GM12878 (cell line): ENCODE data around the gene PARVA.

ENCODE experiments used
- BCL11A ChIP-seq: IDR thresholded peaks from 2 replicates; pipeline ENCODE4 v1.6.1; 2011; ENCODE audit warnings: low read depth, low read length
- CREB1 ChIP-seq: IDR thresholded peaks from 2 replicates; pipeline ENCODE4 v1.6.1; 2012; ENCODE audit warnings: low read depth, mild to moderate bottlenecking, inconsistent platforms
- CTCF ChIP-seq, 3 experiments: IDR thresholded peaks in 2 of 3; conservative IDR thresholded peaks in 1 of 3; 2 replicates each; pipeline ENCODE4 v1.5.1; 2011; ENCODE audit warnings: low read depth in 3 of 3, low read length in 3 of 3, mild to moderate bottlenecking in 3 of 3, control low read depth in 2 of 3, moderate library complexity in 2 of 3, inconsistent platforms in 1 of 3, mixed read lengths in 1 of 3; ENCODE audit not compliant: control insufficient read depth in 2 of 3, insufficient read depth in 1 of 3; ENCODE audit errors: extremely low read depth in 1 of 3
- EP300 ChIP-seq, 2 experiments: fragments of 150-350 bp in 1 of 2; IDR thresholded peaks; 2 replicates each; pipeline ENCODE4 v1.6.1; 2011 to 2012; ENCODE audit warnings: low read depth in 2 of 2, low read length in 2 of 2, borderline replicate concordance in 1 of 2, improper control_type of control experiment in 1 of 2, inconsistent platforms in 1 of 2; ENCODE audit not compliant: control insufficient read depth in 1 of 2
- IKZF1 ChIP-seq: fragments of 450-650 bp; conservative IDR thresholded peaks from 2 replicates; pipeline ENCODE4 v1.6.1; 2017; ENCODE audit warnings: antibody characterized with exemption, mild to moderate bottlenecking
- LARP7 ChIP-seq: fragments of 450-650 bp; IDR thresholded peaks from 2 replicates; pipeline ENCODE4 v1.6.1; 2017; ENCODE audit warnings: mild to moderate bottlenecking
- MXI1 ChIP-seq: fragments of 150-350 bp; IDR thresholded peaks from 2 replicates; pipeline ENCODE4 v1.6.1; 2011; ENCODE audit warnings: low read depth, mild to moderate bottlenecking, inconsistent platforms, low read length, improper control_type of control experiment
- PKNOX1 ChIP-seq: fragments of 450-650 bp; IDR thresholded peaks from 2 replicates; pipeline ENCODE4 v1.6.1; 2016; ENCODE audit warnings: mild to moderate bottlenecking
- POLR2AphosphoS5 ChIP-seq: IDR thresholded peaks from 2 replicates; pipeline ENCODE4 v1.6.1; 2011; ENCODE audit warnings: mild to moderate bottlenecking, low read length, inconsistent platforms
- RELB ChIP-seq: fragments of 450-650 bp; IDR thresholded peaks from 2 replicates; pipeline ENCODE4 v1.6.1; 2017; ENCODE audit warnings: low read depth, mild to moderate bottlenecking, moderate library complexity
- SUPT20H ChIP-seq: IDR thresholded peaks from 2 replicates; pipeline ENCODE4 v1.6.1; 2011; ENCODE audit warnings: low read depth, mild to moderate bottlenecking, low read length, moderate library complexity, borderline replicate concordance; ENCODE audit not compliant: control insufficient read depth
- ZNF207 ChIP-seq: fragments of 450-650 bp; IDR thresholded peaks from 2 replicates; pipeline ENCODE4 v1.6.1; 2014; ENCODE audit warnings: antibody characterized with exemption, mild to moderate bottlenecking, borderline replicate concordance
- ZNF592 ChIP-seq: fragments of 450-650 bp; IDR thresholded peaks from 2 replicates; pipeline ENCODE4 v1.6.1; 2017; ENCODE audit warnings: mild to moderate bottlenecking, moderate library complexity
- ZSCAN29 ChIP-seq: fragments of 450-650 bp; IDR thresholded peaks from 2 replicates; pipeline ENCODE4 v1.6.1; 2017; ENCODE audit warnings: mild to moderate bottlenecking, moderate library complexity

- TF ChIP-seq POLR2AphosphoS5 (no peak), RELB (no peak), ZNF207 (no peak), ZNF592 (no peak), CTCF (IDR thresholded peaks at IDR 0.05 in 2 of 3, conservative IDR thresholded peaks at IDR 0.05 in 1 of 3; ENCODE audit: control insufficient read depth in 2 of 3, extremely low read depth in 1 of 3, insufficient read depth in 1 of 3, low read depth in 3 of 3, low read length in 3 of 3) (no peak), LARP7 (no peak), BCL11A (no peak), ZSCAN29 (no peak), PKNOX1 (no peak), CREB1 (no peak), SUPT20H (no peak), EP300 (IDR thresholded peaks at IDR 0.05; ENCODE audit: borderline replicate concordance in 1 of 2, control insufficient read depth in 1 of 2, low read depth in 2 of 2, low read length in 2 of 2) (no peak), MXI1 (no peak), IKZF1 (no peak)
Measured at GRCh38 chr11:12480401-12480800, 103.0 kb downstream of the PARVA start.
